Fibroblast of the aortic adventitia (primary cell): ENCODE results near the gene AMN. TPM values are rescaled to one million over a fixed set of nuclear protein-coding genes. Genes with fewer than 3 reads are reported as not detected.

ENCODE experiments used
- DNase-seq: peaks from one replicate; pipeline ENCODE4 v3.0.0-alpha.2; 2010; ENCODE audit warnings: low read depth
- H3K4me3 ChIP-seq: 2 replicates; pipeline ENCODE4 v1.5.1; 2011; ENCODE audit warnings: low read depth, mild to moderate bottlenecking, control low read depth, low read length, moderate library complexity
- CTCF ChIP-seq: IDR thresholded peaks from 2 replicates; pipeline ENCODE4 v1.5.1; 2011; ENCODE audit warnings: mild to moderate bottlenecking, low read length, control low read depth, inconsistent platforms; ENCODE audit not compliant: insufficient read depth
- total RNA-seq: library from RNA; depleted of rRNA; stranded (reverse); fragments of >200 nt; gene quantifications from 2 replicates; pipeline ENCODE4 v1.2.3, GENCODE V29; 2012; ENCODE audit warnings: low replicate concordance

Gene AMN
- total RNA-seq, 1 donor, result not detected

GRCh38 chr14:102967506-102967795 lies 45.0 kb downstream of the AMN start:
- no peak for DNase-seq
- no peak overlapping the region for H3K4me3 ChIP-seq
- TF ChIP-seq CTCF, result no peak

GRCh38 chr14:102968306-102968705 lies 45.8 kb downstream of the AMN start:
- TF ChIP-seq CTCF, result no peak
- DNase-seq, result no peak
- H3K4me3 ChIP-seq, result no peak overlapping the region

GRCh38 chr14:102969060-102969791 lies 46.8 kb downstream of the AMN start:
- no peak for TF ChIP-seq CTCF
- no peak for DNase-seq
- no peak overlapping the region for H3K4me3 ChIP-seq

- no peak for DNase-seq
- no peak for TF ChIP-seq CTCF
Measured at GRCh38 chr14:102969901-102970300, 47.4 kb downstream of the AMN start.

DNA sequence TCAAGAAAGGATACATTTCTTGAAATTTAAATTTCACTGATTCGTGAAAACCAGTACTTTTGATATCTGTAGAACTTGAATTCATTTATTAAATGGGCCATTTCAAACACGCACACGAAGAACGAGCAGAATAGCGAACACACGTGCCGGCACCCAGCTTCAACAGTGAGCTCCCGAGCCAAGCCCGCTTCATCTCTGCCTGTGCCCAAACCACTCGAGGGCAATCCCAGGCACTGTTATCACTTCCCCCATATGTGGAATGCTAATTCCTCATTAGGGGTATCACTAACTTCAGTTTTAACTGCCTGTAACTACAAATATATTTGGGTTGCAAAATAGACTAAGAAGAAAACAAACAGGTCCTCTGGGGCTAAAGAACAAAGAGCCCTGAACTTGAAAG lies 48.0 kb downstream of the AMN start:
- DNase-seq, result no peak
- no peak overlapping the region for H3K4me3 ChIP-seq
- no peak for TF ChIP-seq CTCF

More at GRCh38 chr14:102969901-102970300, 47.4 kb downstream of the AMN start:
- no peak overlapping the region for H3K4me3 ChIP-seq

DNA sequence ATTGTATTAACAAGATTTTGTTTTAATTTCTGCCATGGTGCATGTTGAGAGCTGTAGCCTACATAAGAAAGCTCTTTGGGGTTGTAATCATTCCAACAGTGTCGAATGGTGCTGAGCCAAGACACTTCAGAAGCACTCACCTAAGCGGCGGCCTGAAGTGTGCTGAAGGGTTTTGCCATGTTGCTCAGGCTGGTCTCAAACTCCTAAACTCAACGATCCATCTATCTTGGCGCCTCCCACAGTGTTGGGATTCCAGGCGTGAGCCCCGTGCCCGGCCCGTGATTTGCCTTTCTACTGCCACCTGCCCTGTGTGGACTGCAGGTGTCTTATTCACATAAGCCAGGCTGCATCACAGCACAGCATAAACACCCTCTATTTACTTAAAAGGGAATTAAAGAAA lies 48.9 kb downstream of the AMN start:
- H3K4me3 ChIP-seq, result no peak overlapping the region
- TF ChIP-seq CTCF, result no peak
- no peak for DNase-seq
